Measurements from ENCODE around the gene TMEM212. TPM values are rescaled to one million over a fixed set of nuclear protein-coding genes. Genes with fewer than 3 reads are reported as not detected.
"Not testable (repeated sequence)": the region's sequence is repeated elsewhere in the genome, so short reads cannot be mapped to it uniquely, and the experiment has no call there.

The TMEM212 gene
- total RNA-seq, 1 donor from 2014 or later, result not detected

DNA sequence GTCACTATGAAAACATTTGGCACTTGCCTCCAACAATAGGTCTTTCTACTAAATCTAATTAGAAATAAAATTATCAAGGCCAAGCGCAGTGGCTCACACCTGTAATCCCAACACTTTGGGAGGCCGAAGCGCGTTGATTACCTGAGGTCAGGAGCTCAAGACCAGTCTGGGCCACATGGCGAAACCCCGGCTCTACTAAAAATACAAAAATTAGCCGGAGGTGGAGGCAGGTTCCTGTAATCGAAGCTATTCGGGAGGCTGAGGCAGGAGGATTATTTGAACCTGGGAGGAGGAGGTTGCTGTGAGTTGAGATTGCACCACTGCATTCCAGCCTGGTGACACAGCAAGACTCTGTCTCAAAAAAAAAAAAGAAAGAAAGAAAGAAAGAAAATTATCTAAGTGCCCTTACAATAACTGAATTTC, 31.2 kb upstream of the TMEM212 start:
- no peak for DNase-seq (ENCODE audit: low spot score)
- intact Hi-C loops (cut with DNase I), result loop anchor here (2.0 kb wide), 1 partner anchor 227 kb away; the partner anchor contains the start of gene FNDC3B

DNA sequence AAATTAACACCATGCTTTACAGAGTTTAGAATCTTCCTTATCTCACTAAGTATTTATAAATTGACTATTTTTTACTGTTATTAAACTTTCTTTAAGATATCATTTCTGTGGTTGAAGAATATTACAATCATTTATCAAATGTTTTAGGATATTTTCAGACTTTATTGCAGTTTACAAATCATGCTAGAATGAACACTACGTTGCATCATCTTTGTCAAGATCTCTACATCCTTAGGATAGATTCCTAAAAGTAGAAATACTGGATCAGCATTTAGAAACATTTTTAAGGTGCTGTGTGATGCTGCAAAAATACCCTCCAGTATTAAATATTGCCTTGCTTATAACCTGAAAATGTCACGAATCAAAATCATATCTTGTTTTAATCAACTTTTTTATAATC, 30.3 kb upstream of the TMEM212 start:
- no peak for DNase-seq (ENCODE audit: low spot score)
- intact Hi-C loops (cut with DNase I), result no loop called here

DNA sequence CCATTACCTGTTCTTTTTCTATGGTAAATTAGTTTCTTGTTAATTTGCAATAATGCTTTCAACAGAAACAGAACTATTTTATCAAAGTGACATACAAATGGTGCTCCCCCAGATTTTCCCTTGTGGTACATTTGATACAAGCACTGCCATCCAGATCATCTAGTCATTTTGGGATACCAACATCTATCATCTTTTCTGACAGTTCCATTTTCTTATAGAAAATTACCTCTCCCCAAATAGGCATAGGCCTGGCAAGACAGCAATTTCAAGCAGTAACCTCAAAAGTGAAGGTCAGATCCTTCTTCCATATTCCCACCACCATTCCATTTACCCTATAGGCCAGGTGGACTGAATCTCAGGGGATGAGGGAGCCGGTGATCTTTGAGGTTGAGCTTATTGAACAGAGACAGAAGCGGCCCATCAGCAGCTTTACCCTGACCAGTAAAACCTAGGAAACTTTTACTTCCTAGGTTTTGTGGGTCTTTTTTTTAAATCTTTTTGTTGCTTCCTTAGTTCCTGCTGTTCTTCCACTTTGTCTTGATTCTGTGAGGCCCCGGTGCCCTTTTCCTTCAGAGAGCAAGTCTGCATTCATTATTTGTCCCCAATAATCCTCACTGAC, 29.8 kb upstream of the TMEM212 start:
- intact Hi-C loops (cut with DNase I), result no loop called here
- DNase-seq (ENCODE audit: low spot score), result no peak

DNA sequence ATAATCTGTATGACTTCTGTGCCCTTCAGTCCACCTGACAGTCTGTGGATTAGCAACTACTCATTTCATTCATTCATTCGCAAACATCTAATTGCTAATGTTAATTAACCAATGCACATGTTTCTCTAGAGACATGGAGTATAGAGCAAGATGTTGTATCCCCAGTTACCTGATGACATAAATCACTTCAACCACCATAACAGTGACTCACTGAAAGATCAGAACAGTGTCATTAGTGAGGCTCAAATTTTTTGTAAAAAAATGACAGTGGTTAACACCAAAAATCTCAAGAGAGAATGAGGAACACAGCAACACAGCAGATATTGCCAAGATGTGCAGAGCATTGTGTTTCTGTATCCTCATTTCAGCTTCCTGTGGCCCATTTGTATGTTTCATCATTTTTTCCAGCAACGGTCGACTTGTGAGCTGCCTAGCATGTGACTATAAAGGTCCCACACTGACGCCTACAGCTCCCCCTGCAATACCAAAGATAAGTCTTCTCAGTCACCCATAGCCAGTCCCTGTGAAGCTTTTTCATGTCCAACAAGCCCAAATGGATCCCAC, 29.2 kb upstream of the TMEM212 start:
- intact Hi-C loops (cut with DNase I), result no loop called here
- no peak for DNase-seq (ENCODE audit: low spot score)

DNA sequence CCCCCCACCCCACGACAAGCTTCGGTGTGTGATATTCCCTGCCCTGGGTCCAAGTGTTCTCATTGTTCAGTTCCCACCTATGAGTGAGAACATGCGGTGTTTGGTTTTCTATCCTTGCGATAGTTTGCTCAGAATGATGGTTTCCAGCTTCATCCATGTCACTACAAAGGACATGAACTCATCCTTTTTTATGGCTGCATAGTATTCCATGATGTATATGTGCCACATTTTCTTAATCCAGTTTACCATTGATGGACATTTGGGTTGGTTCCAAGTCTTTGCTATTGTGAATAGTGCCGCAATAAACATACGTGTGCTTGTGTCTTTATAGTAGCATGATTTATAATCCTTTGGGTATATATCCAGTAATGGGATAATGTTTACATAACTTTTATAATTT, 28.5 kb upstream of the TMEM212 start:
- DNase-seq (ENCODE audit: low spot score); intact Hi-C loops (cut with DNase I): not testable (repeated sequence)

DNA sequence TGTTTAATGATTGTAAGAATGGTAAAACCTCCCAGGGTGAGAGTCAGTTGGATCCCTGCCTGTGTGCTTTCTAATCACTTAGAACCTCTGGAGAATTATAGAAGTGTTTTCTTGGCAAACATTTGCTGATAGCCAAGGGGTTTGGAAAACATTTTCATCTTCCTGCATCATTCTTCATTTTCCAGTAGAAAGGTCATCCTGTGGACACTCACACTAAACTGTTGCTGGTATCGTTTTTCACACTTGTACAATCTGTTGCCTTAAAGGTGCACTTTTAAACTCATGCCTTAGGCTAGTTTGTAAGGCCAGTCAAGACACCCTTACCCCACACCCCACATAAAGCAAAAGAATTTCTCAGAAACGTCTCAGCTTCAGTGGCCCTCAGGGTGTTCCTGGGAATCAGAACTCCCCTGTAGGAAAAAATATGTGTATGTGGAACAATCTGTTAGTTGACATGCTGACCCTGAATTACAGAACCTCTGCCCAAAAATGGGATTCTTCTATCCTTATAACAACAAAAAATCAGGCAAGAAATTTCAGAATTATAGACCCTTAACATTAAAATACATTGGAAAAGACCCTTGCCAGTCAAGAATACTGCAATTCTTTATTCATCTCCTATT, 27.1 kb upstream of the TMEM212 start:
- intact Hi-C loops (cut with DNase I), result no loop called here
- DNase-seq (ENCODE audit: low spot score), result no peak

DNA sequence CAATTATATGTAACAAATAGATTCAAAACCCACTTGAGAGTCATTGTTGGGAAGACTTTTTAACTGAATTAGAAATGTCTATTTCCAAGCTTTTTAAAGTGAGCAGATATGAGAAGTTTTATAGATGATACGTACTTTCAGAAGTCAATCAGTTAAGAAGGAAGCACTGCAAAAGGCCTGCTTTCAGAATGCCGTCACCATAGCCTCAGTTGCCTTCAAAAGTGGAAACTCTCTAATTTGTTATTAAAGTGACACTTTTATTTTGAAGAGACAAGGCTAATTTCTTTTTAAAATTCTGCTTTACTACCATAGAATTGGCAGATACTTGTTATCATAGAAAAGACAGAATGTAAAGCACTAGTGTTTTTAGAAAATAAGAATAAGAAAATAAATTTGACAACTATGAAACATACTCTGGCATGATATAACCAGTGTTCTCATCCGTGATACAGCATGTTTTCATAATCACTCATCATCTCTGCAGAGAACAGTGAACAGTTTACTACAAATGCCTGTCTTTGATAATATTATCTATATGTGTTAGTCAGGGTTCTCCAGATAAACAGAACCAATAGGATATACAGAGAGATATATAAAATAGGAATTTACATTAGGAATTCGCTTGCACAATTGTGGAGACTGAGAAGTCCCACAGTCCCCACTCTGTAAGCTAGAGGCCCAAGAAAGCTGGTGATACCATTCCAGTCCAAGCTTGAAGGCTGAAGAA, 25.9 kb upstream of the TMEM212 start:
- intact Hi-C loops (cut with DNase I), result no loop called here

DNA sequence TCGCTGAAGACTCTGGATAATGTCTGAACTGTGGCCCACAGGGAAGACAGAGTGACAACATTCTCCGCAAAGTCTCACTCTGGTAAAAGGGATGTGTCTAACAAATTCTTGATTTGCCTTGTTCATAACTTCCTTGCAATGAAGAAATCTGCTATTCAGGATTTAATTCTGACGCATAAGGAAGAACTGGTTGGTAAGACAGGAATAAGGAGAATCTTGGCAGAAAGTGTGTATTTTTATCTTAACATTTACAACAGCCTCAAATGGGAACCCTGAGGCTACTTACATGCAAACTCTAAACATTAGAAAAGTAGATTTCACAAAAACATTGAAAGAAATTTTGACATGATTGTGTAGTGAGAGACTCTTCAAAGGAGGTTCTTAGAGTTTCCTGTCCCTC, 22.1 kb upstream of the TMEM212 start:
- intact Hi-C loops (cut with DNase I), result no loop called here
- no peak for DNase-seq (ENCODE audit: low spot score)

More for the DNA sequence above, 25.9 kb upstream of the TMEM212 start:
- DNase-seq (ENCODE audit: low spot score), result no peak

DNA sequence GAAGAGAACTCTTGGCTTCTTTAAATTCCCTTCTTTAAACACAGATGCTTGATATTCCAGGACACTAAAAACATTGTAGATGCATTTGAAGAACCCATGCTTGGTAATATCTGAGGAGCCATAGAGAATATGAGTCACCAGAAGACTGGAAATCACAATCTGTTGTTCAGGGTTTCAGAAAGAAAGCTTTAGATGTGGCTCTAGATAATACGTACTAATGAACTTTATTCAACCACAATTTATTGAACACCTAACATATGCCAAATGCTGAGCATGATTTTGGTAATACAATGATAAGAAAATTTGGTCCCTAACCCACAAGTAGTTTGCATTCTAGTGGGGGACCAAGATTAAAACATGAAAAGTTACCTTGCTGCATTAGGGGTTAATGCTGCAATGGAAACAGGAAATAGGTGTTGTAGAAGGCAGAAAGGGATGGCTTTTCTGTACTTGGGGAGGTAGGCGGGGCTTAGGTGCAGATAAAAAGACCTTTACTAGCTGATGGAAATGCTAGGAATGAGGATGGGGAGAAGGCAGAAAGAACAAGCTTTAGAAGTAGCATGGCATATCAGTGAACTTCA, 21.3 kb upstream of the TMEM212 start:
- intact Hi-C loops (cut with DNase I), result no loop called here
- DNase-seq (ENCODE audit: low spot score), result no peak

DNA sequence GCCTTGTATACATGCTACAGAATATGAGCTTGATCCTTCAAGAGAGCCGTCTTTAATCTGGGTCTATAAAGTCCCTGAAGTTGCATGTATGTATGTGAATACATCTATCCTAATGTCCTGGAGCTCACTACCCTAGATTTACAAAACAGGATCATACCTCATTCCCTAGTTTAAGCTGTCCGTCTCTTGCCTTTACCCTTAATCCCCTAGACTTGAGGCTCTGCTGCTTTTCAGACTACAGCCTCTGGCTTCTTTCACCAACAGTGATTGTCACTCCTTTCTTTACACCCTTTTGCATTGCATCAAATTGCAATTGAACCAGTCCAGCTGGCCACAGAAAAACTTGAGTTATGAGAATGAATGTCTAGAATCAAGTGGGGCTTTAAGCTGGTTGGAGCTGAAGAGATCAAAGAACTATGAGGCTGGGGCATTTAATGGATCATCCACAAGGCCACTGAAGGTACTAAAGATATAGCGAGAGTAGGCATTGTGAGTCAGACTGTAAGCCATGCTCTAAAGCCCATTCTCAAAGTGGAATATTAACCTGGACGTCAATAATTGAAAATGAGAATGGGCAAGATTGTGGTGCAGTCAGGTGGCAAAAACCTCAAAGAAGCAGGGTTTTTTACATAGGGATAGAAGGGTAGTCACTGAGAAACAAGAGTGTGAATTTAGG, 20.6 kb upstream of the TMEM212 start:
- no peak for DNase-seq (ENCODE audit: low spot score)
- intact Hi-C loops (cut with DNase I), result no loop called here

DNA sequence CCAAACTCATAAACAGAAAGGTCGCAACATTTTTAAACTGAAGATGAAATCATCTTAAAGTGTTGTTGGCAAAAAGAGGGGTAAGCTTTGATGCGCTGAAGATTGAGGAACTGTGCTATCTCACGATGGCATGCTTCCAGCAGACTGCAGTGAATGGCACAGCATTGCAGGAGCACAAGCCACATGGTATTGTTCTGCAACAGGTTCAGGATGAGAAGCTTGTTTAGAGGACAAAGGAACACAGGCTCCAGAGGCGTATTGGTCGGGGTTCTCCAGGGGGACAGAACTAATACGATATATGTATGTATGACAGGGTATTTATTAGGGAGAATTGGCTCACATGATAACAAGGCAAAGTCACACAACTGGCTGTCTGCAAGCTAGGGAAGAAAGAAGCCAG, 19.0 kb upstream of the TMEM212 start:
- intact Hi-C loops (cut with DNase I), result no loop called here
- no peak for DNase-seq (ENCODE audit: low spot score)

DNA sequence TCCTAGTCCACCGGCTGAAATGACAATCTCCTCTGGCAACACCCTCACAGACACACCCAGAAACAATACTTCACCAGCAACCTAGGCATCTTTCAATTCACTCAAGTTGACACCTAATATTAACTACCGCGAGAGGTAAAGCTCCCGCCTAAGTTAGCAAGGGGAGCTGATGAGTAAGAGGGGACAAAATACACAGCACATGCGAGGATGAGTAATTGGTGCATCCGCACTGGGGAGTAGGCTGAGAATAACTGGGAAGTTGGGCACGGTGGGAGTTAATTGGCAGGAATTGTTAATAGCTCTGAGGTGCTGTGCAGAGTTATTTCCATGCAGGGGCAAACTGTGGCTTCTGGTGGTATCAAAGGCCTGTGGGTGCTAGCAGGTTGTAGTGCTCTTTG, 18.3 kb upstream of the TMEM212 start:
- intact Hi-C loops (cut with DNase I), result no loop called here
- no peak for DNase-seq (ENCODE audit: low spot score)

DNA sequence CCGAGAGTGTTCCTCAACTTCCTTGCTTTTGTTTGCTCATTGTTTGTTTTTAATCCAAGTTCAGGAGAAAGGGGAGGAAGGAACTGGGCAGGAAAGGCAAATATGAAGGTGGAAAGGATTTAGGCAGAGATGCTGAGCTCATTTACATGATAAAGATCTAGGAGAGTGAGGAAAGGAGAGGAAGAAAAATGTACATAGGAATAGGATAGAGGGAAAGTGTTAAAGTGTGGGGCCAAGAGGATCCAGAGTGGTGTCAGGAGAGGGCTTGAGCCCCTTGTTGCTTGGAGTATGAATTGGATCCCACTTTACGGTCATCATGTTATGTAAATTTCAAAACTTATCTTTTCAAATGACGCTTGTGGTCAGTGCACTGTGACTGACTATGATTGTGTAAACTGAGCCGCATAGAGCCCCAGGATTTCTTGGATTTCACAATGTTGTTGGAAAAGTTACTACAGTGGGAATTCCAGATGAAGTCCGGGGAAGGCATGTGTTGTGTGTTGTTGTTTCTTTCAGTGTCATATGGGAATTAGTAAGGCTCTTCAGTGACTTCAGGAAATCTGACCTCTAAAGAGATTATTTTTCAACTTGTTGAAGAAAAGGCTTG, 17.8 kb upstream of the TMEM212 start:
- no peak for DNase-seq (ENCODE audit: low spot score)
- intact Hi-C loops (cut with DNase I), result no loop called here

DNA sequence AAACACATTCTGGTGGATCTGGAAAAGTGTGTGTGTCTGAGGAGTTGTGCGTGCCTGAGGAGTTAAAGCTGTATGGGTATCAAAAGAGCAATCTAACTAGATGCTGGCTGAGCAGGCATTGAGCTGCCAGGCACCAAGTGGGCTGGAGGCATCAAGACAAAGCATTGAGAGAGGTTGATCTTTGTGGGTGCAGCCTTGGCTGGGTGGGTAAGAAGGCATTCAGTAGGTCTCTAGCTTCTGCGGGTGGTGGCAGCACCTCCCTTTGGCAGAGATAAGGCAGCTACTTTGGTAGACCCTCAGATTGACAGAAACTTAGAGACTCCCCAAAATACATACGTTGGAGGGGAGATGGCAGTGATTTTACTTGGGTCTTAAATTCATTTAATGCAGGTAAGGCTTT, 15.8 kb upstream of the TMEM212 start:
- no peak for DNase-seq (ENCODE audit: low spot score)
- intact Hi-C loops (cut with DNase I), result no loop called here

DNA sequence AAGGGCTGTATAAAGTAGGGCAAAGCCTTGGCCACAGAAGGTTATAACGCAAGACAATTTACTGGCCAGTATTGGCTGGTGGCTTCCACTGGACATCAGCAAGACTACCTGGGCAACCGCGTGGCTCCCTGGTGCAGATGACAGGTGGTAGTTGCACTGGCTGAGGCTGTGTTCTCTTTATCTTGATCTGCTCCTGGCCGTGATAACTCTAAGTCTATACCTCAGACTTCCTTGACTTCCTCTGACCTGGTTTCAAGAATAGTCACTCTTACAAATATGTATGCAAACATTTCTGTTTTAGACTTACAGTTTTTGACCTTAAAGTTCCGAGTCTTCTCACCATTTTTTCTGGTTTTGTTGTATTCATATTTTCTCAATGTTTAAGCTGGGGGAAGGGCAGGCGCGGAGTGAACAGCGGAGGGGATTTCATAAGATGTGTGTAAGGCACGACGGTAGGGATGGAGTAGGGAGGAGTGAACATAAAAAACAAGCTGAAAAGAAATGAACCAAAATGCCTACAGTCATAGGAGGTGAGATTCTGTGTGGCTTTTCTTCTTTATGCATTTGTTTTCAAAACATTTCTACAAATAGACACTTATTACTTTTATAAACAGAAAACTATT, 15.2 kb upstream of the TMEM212 start:
- intact Hi-C loops (cut with DNase I), result no loop called here

DNA sequence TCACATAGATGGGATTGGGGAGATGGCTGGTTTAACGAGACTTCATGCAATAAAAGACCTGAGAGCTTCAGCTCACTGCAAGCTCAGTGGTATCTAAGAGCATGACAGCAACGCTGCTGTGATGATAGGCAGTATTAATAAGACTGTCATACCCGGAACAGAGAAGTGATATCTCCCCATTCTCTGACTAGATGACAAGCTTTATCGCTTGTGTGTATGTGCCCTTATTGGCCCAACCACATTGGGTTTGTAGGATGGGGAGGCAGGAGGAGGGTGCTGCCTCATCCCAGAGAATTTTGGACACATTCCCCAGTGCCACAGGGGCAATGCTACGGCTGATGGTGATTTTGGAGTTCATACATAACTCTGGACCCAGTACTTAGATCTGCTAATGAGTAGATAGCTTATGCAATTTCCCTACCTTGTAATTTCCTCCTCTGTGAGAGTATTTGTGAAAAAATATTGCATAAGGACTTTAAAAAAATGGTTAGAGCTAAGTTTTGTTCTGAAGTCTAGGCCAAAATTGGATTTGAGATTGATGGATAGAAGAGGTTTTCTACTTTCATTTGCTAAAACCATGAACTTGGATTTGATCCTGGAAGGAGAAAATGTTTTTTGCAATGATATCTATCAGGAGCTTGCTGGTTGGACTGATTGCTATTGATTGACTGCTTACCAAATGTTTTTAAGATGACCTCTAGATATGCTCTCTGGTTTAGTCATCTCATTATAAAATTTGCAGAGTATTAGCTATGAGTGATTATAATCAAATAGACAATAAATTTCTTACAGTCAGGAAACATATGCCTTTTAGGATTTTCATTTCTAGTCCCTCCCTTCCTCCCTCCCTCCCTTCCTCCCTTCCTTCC, 14.0 kb upstream of the TMEM212 start:
- DNase-seq (ENCODE audit: low spot score), result no peak
- intact Hi-C loops (cut with DNase I), result loop anchor here (1.0 kb wide), 1 partner anchor 19 kb away; the partner anchor contains the start of gene PLD1

More for the DNA sequence above, 15.2 kb upstream of the TMEM212 start:
- DNase-seq (ENCODE audit: low spot score), result no peak

DNA sequence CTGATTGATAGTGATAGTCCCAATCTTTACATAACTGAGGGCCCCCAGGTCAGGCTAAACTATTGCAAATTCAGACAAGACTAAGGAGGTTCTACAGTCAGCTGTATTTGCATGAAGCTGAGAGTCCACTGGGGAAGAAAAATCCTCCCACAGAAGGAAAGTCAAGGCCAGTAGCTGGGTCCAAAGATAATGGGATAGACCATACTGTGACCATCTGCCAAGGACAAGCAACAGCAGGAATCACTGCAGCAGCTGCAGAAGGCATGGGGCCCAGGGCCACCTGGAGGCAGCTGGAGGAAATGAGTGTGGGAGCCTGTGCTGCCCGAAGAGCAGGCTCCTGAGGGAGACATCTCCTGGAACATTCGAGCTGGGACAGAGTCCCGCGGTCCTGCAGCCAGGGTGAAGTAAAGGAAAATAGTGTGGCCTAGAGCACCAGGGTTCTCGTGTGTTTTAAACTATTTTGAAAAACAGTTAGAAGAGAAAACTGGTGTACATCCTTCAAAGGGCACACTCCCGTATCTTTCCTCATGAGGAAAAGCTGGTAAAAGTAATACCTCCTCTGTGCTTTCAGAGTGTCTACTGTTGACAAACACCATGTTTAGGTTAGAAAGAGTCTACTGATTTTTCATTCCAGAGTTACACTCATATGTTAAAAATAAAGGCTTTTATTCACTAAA, 13.2 kb upstream of the TMEM212 start:
- intact Hi-C loops (cut with DNase I), result loop anchor here (1.0 to 10.0 kb wide), 3 partner anchors 20 to 505 kb away; partner anchors contain the start of gene PLD1
- peak; percentile 89 for DNase-seq (ENCODE audit: low spot score)
